Activated gamma-delta T cell treated with Interleukin-2 at 50 U/mL for 16 hours (primary cell): Measurements from ENCODE around the gene LMAN1L.

ENCODE experiments used
- DNase-seq: peaks from one replicate; pipeline ENCODE4 v3.0.0-alpha.2; 2020

The LMAN1L gene

DNA sequence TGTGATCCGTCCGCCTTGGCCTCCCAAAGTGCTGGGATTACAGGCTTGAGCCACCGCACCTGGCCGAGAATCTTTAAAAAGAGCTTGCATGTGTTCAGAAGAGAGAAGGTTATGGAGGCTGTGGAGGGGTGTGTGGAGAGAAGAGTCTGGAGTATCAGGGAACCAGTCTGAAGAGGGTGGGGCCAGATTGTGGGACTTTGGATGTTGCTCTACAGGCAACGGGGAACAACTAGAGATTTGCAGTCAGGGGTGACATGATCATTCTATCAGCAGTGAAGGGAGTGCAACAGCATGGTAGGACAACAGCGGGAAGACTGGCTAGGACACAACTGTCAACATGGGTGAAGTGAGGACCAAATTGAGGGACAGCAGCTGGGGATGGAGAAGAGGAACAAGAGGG is 51.7 kb downstream of the LMAN1L start:
- DNase-seq = no peak

DNA sequence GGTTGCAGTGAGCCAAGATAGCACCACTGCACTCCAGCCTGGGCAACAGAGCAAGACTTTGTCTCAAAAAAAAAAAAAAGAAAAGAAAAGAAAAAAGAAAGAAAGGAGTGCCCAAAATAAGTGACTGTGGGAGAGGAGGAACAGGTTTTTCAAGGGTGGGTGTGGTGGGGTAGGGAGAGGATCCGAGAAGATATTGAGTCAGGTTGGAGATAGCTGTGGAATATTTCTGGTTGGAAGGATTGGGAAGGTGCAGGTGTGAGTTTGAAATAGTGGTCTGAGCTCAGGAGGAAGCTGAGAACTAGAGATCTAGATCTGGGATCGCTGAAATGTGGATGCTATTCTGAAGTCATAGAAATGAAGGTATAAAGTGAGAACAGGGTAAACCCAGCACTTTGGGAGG is 52.7 kb downstream of the LMAN1L start:
- DNase-seq = no peak

DNA sequence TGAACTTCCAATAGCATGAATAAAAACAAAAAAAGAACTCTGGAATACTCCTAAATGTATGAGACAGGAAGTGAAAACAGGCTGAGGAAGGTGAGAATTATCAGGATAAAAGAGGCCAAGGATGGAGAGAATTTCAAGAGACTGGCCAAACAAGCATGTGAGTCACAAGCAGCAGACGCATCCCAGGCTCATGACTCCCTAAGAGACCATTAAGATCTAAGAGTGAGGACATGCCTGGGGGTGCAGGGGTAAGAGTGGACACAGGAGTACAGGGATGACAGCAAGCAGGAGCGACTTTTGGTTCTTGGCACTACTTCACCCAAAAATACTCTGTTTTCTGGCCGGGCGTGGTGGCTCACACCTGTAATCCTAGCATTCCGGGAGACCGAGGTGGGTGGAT is 53.5 kb downstream of the LMAN1L start:
- no peak for DNase-seq

DNA sequence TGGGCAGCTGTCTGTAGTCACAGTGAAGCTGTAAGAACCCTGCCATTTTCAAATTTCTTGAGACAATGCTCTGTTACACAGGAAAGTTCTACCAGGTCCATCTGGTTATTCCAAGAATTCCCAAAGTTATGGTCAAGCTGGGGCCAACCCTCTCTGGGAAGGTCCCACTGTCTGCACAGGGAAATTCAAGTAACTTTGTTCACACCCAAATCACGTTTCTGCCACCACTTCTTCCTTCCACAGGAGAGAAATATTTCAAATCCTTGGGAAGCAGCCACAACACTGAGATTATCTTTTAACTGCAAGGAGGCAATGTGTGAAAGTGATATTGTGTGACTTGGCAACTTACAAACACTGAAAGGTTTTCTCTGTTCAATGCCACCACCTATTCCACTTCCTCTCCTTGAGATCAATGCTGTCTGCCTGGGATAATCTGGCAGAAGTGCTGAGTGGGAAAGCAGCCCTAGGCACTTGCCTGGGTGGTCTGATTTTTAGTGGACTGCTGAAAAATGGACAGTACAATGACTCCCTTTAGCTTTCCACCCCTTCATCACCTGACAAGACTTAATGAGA is 54.9 kb downstream of the LMAN1L start:
- no peak for DNase-seq

DNA sequence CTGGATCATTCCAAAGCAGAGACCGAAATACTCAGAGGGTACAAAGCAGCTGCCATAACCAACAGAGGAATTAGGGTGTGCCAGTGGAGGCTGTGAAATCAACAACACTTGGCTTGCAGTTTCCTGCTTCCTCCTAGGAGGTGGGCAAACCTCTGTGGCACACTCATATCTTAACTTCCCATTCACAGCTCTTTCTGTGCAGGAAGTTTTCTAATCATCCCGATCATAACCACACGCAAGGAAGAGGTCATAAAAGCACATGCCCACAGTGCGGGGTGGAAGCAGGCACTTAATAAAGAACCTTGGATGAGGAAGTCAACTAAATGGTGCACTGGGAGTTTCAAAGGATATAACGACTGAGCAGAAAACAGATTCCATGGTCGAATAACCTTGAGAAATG is 55.4 kb downstream of the LMAN1L start:
- DNase-seq = no peak

DNA sequence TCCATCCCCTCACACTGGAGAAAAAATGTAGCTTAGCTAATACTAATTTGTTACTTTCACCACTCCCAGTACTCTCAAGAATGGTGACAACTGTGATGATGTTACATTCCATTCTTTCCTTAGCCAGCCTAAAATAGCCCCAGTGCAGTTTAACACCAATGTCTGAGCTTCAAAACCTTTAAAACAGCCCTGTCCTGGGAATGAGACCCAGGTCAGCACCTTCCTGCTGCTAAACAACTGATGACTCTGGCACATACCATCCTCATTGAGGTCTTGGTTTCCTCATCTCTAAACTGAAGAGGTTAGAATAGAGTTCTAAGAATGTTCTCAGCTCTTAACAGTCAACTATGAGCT is 56.7 kb downstream of the LMAN1L start:
- no peak for DNase-seq

DNA sequence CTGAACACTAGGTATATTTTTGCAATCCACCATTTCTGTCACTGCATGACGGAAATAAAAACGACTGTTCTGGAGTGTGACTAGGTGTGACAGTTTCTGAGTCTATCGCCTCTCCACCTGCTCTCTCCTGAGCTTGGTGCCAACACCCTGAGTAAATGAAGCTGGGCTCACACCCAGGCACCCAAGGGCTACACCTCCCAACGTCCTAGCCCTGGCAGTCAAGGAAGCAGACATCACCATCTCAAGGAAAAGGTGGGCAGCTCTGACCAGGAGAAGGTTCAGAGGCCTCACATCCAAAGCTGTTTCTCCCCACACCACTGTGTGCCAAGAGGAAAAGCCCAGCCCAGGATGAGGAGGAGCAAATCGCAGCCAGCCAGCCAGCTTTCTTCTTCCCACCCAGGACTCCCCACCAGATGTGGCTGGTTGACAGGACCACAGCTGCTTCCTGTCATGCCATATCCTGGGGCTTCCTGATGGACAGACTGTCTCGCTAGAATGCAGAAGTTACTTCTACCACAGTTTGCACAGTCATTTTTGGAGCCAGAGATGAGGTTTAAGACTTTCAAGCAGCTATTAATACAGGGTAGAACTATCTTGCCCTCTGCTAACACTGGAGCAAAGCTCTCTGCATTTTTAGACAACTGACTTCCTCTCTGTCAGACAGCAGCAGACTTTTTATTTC is 57.2 kb downstream of the LMAN1L start:
- no peak for DNase-seq

DNA sequence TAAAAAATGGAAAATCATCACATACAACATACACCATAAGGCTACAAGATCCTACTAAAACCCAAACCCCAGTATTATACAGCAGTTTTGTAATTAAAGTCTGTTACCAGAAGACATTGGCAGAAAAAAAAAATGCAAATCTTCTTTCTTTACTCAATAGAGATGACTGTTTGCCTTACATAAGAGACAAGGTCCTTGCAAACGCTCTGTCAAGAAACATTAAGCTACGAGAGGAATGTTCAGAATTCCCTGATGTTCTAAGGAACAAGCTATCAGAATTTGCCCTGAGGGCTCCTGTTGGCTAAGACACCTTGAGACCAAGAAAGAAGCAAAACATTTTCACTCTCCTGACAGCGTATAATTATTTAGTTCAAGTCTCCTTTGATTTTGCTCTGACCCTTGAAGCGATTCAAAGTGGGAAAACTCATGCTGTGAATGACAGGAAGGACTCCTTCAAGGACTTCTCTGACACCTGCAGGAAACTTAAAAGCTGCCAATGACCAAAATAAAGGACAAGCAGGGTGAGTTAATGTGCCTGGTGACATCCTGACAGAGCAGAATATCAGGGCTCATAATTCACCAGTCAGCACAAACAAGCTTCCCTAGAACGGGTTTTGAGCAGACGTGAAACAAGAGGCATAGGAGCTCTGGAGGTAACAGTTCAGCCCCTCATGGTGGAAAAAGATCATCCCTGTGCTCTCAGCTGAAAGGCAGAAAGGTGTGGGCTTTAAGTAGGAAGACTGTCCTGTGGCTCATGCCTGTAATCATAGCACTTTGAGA is 58.0 kb downstream of the LMAN1L start:
- DNase-seq = no peak

DNA sequence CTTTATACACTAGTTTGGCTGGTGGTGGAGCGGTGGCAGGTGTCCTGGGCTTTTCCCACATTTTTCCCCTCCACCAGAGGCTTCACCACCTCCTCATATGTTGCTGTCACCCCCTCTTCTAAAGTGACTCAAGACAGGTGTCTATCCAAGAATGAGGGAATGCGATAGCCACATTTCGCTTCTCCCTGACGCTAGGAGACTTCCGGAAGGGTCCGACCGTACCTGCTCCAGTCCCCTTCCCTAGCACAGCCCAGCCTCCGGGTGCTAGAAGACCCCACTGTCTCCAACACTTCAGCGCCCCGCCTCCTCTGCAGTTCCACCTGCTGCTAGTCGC is 60.0 kb downstream of the LMAN1L start:
- DNase-seq = no peak

DNA sequence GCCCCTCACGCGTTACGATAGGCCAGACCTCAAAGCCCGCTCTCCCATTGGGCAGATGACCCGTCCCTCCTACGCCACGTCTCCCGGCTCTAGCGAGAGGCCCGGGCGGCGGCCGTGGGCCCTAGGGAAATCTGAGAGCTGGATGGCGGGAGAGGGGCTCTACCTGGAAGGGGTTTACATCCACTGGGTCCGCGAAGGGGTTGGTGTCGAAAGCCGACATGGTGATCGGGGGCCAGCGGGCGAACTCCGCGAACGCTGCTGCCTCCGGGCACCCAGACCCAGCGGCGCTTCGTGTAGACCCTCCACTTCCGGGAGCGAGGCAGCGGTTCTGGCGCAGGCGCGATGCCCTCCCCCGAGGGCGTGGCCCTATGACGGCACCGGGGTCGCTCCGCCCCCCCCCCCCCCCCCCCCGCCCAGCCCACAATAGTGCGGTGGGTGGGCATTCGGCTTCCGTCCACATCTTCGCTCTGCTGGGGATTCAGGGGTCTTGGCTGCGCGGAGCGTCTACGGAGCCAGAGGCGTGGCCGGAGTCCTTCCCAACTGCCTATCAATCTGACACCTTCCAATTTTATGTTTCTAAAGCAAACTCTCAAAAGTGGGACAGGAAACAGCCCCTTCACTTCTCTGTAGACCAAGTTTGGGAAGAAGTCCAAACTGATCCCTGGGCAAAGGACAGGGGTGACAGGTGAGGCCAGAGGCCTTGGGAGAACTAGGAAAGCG is 60.6 kb downstream of the LMAN1L start, which contains the start of gene SCAMP2:
Gene SCAMP2 (minus strand): TSS at position 330 of the 720 bp plus-strand sequence. CDS start 110 bp downstream, at position 220.
- peak; percentile 90 for DNase-seq

DNA sequence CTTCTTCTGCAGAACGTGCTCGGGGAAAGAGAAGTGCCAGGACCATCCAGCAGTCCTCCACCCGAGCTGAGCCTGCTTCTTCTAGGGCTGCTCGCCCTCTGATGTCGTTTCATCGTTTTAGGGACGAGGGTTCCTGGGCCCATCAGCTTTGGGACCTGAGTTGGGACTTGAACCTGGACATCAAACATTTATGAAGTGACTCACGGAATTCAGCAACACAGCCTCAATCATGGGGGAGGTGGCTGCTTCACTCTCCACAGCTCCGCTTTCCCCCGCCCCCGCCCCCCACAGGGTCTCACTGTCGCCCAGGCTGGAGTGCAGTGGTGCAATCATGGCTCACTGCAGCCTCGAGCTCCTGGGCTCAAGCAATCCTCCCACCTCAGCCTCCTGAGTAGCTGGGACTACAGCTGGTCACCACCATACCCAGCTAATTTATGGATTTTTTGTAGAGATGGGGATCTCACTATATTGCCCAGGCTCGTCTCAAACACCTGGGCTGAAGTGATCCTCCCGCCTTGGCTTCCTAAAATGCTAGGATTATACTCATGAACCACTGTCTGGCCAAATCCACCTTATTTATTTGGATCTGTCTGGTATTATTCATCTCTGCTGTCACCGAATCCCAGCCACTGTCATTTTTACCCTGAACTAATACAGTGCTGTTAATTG is 61.3 kb downstream of the LMAN1L start:
- no peak for DNase-seq
